ENCODE results near the gene KAT8. TPM values are rescaled to one million over a fixed set of nuclear protein-coding genes. Genes with fewer than 3 reads are reported as not detected.
A peak's percentile ranks its signal among the peaks of the same experiment; 100 is the strongest.

The KAT8 gene
- total and polyA plus RNA-seq, 2 of the 13 experiments (the other 11 are each of a cell fraction or from before 2014, with no cell fraction given) = 79.0 to 84.2 TPM

DNA sequence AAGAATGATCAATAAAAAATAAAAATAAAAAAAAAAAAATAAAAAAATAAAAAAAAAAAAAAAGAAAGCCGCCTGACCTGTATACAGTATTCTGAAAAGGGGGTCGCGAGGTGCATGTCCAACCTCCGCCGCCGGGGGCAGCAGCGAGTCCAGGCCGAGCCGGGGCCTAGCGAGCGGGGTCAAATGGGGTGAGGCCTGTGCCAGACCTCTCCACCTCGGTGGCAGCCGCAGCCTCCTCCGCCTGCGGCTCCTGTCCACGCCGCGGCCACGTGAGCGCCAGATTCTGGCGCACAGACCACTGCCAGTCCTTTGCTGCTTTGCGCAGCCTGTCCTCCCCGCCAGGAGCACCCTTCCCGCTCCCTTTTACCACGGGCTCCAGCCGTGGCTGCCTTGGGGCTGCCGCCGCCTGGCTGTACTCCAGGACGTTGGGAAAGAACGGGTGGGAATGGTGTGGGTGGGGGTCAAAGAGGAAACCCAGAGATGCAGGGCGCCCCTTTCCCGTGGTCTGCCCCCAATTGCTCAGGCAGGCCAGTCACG, 11.7 kb upstream of the KAT8 start (continued):
- TF ChIP-seq, protein P1, sequence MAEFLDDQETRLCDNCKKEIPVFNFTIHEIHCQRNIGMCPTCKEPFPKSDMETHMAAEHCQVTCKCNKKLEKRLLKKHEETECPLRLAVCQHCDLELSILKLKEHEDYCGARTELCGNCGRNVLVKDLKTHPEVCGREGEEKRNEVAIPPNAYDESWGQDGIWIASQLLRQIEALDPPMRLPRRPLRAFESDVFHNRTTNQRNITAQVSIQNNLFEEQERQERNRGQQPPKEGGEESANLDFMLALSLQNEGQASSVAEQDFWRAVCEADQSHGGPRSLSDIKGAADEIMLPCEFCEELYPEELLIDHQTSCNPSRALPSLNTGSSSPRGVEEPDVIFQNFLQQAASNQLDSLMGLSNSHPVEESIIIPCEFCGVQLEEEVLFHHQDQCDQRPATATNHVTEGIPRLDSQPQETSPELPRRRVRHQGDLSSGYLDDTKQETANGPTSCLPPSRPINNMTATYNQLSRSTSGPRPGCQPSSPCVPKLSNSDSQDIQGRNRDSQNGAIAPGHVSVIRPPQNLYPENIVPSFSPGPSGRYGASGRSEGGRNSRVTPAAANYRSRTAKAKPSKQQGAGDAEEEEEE (CRISPR knock-in tag; IDR thresholded peaks at IDR 0.05; ENCODE audit: borderline replicate concordance) = 0 out of 2 replicates have a peak, but pooled peaks have one; percentile 89
- TF ChIP-seq ZNF607 (CRISPR knock-in tag; IDR thresholded peaks at IDR 0.05; ENCODE audit: borderline replicate concordance) = peak; percentile 99
- TF ChIP-seq, protein P2, sequence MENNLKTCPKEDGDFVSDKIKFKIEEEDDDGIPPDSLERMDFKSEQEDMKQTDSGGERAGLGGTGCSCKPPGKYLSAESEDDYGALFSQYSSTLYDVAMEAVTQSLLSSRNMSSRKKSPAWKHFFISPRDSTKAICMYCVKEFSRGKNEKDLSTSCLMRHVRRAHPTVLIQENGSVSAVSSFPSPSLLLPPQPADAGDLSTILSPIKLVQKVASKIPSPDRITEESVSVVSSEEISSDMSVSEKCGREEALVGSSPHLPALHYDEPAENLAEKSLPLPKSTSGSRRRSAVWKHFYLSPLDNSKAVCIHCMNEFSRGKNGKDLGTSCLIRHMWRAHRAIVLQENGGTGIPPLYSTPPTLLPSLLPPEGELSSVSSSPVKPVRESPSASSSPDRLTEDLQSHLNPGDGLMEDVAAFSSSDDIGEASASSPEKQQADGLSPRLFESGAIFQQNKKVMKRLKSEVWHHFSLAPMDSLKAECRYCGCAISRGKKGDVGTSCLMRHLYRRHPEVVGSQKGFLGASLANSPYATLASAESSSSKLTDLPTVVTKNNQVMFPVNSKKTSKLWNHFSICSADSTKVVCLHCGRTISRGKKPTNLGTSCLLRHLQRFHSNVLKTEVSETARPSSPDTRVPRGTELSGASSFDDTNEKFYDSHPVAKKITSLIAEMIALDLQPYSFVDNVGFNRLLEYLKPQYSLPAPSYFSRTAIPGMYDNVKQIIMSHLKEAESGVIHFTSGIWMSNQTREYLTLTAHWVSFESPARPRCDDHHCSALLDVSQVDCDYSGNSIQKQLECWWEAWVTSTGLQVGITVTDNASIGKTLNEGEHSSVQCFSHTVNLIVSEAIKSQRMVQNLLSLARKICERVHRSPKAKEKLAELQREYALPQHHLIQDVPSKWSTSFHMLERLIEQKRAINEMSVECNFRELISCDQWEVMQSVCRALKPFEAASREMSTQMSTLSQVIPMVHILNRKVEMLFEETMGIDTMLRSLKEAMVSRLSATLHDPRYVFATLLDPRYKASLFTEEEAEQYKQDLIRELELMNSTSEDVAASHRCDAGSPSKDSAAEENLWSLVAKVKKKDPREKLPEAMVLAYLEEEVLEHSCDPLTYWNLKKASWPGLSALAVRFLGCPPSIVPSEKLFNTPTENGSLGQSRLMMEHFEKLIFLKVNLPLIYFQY (CRISPR knock-in tag; IDR thresholded peaks at IDR 0.05; ENCODE audit: borderline replicate concordance) = peak; percentile 81
- TF ChIP-seq ZNF33B (CRISPR knock-in tag; IDR thresholded peaks at IDR 0.05) = 0 out of 2 replicates have a peak, but pooled peaks have one; percentile 80
- peak; percentile 88; the same call in 1 of the 2 replicates for TF ChIP-seq TSC22D2 (CRISPR knock-in tag; IDR thresholded peaks at IDR 0.05; ENCODE audit: borderline replicate concordance)
- TF ChIP-seq ZKSCAN8 (CRISPR knock-in tag; IDR thresholded peaks at IDR 0.05; ENCODE audit: borderline replicate concordance) = peak; percentile 81; the same call in 1 of the 2 replicates
- peak; percentile 95 for TF ChIP-seq RFXAP (CRISPR knock-in tag; IDR thresholded peaks at IDR 0.05; ENCODE audit: borderline replicate concordance)
- peak; percentile 98 for TF ChIP-seq ZSCAN21 (CRISPR knock-in tag; IDR thresholded peaks at IDR 0.05; ENCODE audit: borderline replicate concordance)
- TF ChIP-seq, protein P3, sequence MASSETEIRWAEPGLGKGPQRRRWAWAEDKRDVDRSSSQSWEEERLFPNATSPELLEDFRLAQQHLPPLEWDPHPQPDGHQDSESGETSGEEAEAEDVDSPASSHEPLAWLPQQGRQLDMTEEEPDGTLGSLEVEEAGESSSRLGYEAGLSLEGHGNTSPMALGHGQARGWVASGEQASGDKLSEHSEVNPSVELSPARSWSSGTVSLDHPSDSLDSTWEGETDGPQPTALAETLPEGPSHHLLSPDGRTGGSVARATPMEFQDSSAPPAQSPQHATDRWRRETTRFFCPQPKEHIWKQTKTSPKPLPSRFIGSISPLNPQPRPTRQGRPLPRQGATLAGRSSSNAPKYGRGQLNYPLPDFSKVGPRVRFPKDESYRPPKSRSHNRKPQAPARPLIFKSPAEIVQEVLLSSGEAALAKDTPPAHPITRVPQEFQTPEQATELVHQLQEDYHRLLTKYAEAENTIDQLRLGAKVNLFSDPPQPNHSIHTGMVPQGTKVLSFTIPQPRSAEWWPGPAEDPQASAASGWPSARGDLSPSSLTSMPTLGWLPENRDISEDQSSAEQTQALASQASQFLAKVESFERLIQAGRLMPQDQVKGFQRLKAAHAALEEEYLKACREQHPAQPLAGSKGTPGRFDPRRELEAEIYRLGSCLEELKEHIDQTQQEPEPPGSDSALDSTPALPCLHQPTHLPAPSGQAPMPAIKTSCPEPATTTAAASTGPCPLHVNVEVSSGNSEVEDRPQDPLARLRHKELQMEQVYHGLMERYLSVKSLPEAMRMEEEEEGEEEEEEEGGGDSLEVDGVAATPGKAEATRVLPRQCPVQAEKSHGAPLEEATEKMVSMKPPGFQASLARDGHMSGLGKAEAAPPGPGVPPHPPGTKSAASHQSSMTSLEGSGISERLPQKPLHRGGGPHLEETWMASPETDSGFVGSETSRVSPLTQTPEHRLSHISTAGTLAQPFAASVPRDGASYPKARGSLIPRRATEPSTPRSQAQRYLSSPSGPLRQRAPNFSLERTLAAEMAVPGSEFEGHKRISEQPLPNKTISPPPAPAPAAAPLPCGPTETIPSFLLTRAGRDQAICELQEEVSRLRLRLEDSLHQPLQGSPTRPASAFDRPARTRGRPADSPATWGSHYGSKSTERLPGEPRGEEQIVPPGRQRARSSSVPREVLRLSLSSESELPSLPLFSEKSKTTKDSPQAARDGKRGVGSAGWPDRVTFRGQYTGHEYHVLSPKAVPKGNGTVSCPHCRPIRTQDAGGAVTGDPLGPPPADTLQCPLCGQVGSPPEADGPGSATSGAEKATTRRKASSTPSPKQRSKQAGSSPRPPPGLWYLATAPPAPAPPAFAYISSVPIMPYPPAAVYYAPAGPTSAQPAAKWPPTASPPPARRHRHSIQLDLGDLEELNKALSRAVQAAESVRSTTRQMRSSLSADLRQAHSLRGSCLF (CRISPR knock-in tag; IDR thresholded peaks at IDR 0.05; ENCODE audit: borderline replicate concordance) = peak; percentile 69; the same call in 1 of the 2 replicates
- TF ChIP-seq ZNF337 (CRISPR knock-in tag; IDR thresholded peaks at IDR 0.05; ENCODE audit: borderline replicate concordance, low read depth) = no peak

Measured in HepG2 (cell line).